ENCODE data around the gene LPCAT1.

DNA sequence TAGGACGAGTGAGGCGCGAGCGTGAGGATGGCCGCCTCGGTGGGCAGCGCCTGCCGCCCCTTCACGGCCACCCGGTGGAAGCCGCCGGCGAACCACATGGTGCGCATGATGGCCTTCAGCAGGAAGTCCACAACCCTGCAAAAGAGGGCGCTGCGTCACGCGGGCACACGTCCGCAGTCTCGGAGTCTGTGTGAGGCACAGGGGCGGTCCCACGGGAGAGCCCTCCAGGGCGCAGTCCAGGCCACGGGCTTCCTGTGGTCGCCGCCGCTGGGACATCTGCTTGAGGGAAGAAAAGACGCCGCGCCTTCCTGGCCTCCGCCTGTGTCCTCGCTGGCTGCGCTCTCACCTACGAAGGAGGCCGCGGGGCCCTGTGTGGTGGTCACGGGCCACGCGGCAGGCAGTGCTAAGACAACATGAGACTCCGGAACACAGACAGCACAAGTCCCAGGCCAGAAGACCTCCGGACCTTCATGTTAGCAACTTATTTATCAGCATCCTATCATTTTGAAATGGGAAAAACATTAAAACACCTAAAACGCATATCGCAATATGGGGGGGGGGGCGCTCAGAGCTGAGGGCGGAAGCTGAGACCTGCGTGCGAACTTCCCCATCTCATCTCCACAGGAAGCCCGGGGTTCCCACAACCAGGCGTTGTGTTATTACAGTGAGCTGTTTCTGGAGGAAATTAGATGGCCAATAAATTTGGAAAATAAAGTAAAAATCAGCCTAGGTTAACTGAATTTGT is 28.8 kb downstream of the LPCAT1 start:
- TF ChIP-seq, protein P1, sequence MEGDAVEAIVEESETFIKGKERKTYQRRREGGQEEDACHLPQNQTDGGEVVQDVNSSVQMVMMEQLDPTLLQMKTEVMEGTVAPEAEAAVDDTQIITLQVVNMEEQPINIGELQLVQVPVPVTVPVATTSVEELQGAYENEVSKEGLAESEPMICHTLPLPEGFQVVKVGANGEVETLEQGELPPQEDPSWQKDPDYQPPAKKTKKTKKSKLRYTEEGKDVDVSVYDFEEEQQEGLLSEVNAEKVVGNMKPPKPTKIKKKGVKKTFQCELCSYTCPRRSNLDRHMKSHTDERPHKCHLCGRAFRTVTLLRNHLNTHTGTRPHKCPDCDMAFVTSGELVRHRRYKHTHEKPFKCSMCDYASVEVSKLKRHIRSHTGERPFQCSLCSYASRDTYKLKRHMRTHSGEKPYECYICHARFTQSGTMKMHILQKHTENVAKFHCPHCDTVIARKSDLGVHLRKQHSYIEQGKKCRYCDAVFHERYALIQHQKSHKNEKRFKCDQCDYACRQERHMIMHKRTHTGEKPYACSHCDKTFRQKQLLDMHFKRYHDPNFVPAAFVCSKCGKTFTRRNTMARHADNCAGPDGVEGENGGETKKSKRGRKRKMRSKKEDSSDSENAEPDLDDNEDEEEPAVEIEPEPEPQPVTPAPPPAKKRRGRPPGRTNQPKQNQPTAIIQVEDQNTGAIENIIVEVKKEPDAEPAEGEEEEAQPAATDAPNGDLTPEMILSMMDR (IDR thresholded peaks at IDR 0.05) = no peak
- no peak for TF ChIP-seq ZFX (IDR thresholded peaks at IDR 0.05; ENCODE audit: borderline replicate concordance)

Measured in 22Rv1 (cell line).